RWPE2 (cell line): ENCODE results near the gene EMX2.

ENCODE experiments used
- ATAC-seq: fragments of 200-7000 bp; cut with Tn5 transposase; 3 replicates; pipeline ENCODE4 v1.9.1; 2021; ENCODE audit warnings: low read depth
- DNase-seq: peaks from one replicate; pipeline ENCODE4 v3.0.0-alpha.2; 2020; ENCODE audit warnings: low spot score
- H3K27ac ChIP-seq: fragments of 450-650 bp; 2 replicates; pipeline ENCODE4 v1.5.1; 2017; ENCODE audit warnings: mild to moderate bottlenecking; ENCODE audit not compliant: poor library complexity, severe bottlenecking
- H3K27me3 ChIP-seq: fragments of 250-450 bp; sonication (Bioruptor Pico); 2 replicates; pipeline ENCODE4 v1.5.1; 2021; ENCODE audit warnings: mild to moderate bottlenecking, moderate library complexity; ENCODE audit not compliant: insufficient read depth, poor library complexity, severe bottlenecking
- H3K36me3 ChIP-seq: fragments of 250-450 bp; sonication (Bioruptor Pico); 2 replicates; pipeline ENCODE4 v1.5.1; 2020; ENCODE audit warnings: low read depth, mild to moderate bottlenecking, moderate library complexity
- H3K4me1 ChIP-seq: fragments of 250-450 bp; sonication (Bioruptor Pico); 2 replicates; pipeline ENCODE4 v1.5.1; 2021; ENCODE audit warnings: mild to moderate bottlenecking, moderate library complexity; ENCODE audit not compliant: insufficient read depth, poor library complexity, severe bottlenecking
- H3K4me3 ChIP-seq: fragments of 250-450 bp; sonication (Bioruptor Pico); 2 replicates; pipeline ENCODE4 v1.5.1; 2021; ENCODE audit warnings: mild to moderate bottlenecking, moderate library complexity; ENCODE audit not compliant: severe bottlenecking
- H3K9me3 ChIP-seq: fragments of 250-450 bp; sonication (Bioruptor Pico); 2 replicates; pipeline ENCODE4 v1.5.1; 2021; ENCODE audit warnings: mild to moderate bottlenecking, moderate library complexity; ENCODE audit not compliant: severe bottlenecking
- CTCF ChIP-seq: fragments of 450-650 bp; IDR thresholded peaks from one replicate; pipeline ENCODE4 v1.5.1; 2017; ENCODE audit warnings: mild to moderate bottlenecking, moderate library complexity; ENCODE audit not compliant: poor library complexity, severe bottlenecking

The EMX2 gene

GRCh38 chr10:117546581-117547015 is 4.1 kb downstream of the EMX2 start:
- DNase-seq (no peak), ATAC-seq (no peak)
- Histone ChIP-seq H3K4me3 (no peak overlapping the region), H3K36me3 (no peaks in the 10 kb centered on the region), H3K4me1 (no peaks in the 10 kb centered on the region), H3K27me3 (peaks cover 99% of the 10 kb centered on the region), H3K9me3 (no peaks in the 10 kb centered on the region), H3K27ac (no peak overlapping the region)
- no peak for TF ChIP-seq CTCF

- Histone ChIP-seq H3K4me3 (no peak overlapping the region), H3K27me3 (peaks cover 99% of the 10 kb centered on the region), H3K9me3 (no peaks in the 10 kb centered on the region), H3K4me1 (no peaks in the 10 kb centered on the region), H3K27ac (no peak overlapping the region), H3K36me3 (no peaks in the 10 kb centered on the region)
- DNase-seq: no peak
- ATAC-seq: no peak
- no peak for TF ChIP-seq CTCF
These were observed 4.6 kb downstream of the EMX2 start for GRCh38 chr10:117547016-117547715.

GRCh38 chr10:117547716-117548668 is 5.4 kb downstream of the EMX2 start:
- TF ChIP-seq CTCF: no peak
- no peaks in the 10 kb centered on the region for H3K4me1 ChIP-seq
- H3K4me3 ChIP-seq: no peak overlapping the region
- H3K36me3 ChIP-seq: no peaks in the 10 kb centered on the region
- no peak overlapping the region for H3K27ac ChIP-seq
- ATAC-seq: no peak
- no peaks in the 10 kb centered on the region for H3K9me3 ChIP-seq
- peaks cover 99% of the 10 kb centered on the region for H3K27me3 ChIP-seq
- DNase-seq: no peak

- ATAC-seq: no peak
- no peak for TF ChIP-seq CTCF
- H3K27ac ChIP-seq: no peak overlapping the region
- H3K4me3 ChIP-seq: no peak overlapping the region
- no peaks in the 10 kb centered on the region for H3K4me1 ChIP-seq
- H3K27me3 ChIP-seq: peaks cover 99% of the 10 kb centered on the region
- no peak for DNase-seq
- no peaks in the 10 kb centered on the region for H3K36me3 ChIP-seq
- no peaks in the 10 kb centered on the region for H3K9me3 ChIP-seq
These were observed 6.6 kb downstream of the EMX2 start for GRCh38 chr10:117549100-117549585.
